NCI-H774 (cell line): ENCODE measurements around the gene ZFTA.

Experiments
- DNase-seq: peaks from one replicate; lab custom pipeline; 2025; lab: John Stamatoyannopoulos, UW

Gene ZFTA

DNA sequence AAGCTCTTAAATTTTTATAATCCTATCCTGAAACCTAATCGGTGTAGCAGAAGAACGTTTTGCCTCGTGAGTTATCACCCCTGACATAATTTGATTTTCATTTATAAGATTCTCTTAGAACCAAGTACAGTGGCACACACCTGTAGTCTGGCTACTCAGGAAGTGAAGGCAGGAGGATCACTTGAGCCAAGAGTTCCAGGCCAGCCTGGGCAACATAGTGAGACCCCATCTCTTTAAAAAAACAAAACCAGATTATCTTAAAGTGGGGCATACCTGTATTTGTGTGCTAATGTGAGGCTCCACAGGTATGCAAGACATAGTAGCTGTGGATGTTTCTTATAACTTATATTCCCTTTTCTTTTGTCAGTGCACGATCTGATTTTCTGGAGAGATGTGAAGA is 19.0 kb downstream of the ZFTA start:
- DNase-seq: no peak

DNA sequence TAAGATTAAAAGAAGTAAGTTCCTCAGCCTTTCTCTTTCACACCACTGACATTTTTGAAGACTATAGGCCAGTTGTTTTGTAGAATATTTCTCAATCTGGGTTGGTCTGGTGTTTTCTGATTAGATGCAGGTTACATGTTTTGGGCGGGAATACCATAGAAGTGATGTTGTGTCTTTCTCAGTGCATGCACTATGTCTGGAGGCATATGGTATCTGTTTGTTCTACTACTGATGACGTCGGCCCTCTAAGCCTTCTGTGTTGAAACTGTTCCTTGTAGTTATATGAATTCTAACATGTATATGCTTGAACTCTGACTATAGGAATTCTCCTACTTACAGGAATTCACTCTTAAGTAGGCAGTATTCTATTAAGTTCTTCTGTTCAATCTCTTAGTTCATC is 21.6 kb downstream of the ZFTA start:
- DNase-seq: no peak

DNA sequence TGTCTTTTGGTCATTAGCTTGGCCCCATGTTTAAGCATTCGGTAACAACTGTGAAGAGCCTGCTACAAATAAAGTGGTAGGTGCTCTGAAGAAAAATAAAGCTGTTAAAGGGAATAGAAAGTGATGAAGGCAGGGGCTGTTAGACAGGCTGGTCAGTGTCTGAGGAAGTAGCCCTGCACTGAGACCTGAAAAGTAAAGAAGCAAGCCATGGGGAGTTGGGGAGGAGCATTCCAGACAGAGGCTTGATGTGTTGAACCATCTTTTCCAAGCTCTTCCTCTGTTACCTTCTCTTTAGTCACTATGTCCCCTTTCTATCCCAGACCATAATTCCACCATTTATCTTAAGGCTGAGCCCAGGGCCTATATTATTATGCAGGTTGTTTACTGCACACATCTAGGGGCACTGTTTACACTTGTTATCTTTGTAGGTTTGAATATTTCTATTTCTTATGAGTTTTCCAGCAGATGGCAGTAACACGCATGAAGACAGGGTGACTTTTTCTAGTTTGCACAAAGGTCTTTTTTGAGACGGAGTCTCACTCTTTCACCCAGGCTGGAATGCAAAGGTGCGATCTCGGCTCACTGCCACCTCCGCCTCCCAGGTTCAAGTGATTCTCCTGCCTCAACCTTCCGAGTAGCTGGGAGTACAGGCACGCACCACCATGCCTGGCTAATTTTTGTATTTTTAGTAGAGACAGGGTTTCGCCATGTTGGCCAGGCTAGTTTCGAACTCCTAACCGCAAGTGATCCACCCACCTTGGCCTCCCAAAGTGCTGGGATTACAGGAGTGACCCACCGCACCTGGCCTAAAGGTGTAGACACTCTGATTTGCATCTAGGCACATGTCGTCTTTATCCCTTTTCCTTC is 23.0 kb downstream of the ZFTA start:
- DNase-seq: no peak

DNA sequence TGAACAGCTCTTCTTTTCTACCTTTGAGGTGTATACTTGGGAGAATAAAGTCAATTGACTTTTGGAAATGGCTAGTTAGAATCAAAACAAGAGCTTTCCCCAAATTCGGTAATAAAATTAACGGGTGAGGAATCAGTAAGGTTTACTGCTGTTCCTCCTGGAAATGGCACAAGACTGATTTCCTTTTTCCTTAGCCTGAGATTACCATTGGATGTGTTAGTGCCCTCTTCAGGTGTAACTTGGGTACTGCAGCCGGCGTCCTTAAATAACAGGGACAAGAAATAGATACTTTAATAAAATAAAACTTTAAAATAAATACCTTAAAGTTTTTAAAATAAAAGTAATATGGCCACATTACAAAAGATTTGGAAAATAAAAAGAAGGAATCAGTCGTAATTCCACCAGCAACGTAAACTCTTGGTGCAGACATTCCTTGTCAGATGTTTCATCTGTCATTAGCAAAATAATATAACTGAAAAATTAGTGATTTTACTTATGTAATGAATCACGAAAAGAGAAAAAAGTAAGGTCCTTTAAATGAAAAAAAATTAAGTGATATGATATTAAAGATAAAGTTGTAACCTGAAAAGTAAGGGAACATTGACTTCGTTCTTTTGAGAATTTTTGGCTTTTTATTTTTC is 29.7 kb downstream of the ZFTA start:
- peak; percentile 58 for DNase-seq

DNA sequence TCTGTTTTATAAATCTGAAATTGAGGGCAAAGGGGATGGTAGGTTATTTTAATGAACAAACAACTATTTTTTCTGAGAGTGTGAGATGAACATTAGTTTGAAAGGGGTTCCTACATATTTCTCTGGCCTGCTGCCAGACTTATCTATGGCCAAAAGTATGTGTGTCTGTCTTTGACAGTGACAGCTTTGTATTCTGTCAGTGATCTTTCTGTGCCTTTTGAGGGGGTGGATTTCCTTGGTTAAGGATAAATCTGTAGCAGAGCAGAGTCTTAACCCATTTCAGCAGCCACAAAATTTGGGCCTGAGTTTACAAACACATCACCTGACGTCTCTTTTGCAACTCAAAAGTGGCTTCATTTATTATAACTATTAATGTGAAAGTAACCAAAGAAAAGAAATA is 30.9 kb downstream of the ZFTA start:
- DNase-seq: no peak

DNA sequence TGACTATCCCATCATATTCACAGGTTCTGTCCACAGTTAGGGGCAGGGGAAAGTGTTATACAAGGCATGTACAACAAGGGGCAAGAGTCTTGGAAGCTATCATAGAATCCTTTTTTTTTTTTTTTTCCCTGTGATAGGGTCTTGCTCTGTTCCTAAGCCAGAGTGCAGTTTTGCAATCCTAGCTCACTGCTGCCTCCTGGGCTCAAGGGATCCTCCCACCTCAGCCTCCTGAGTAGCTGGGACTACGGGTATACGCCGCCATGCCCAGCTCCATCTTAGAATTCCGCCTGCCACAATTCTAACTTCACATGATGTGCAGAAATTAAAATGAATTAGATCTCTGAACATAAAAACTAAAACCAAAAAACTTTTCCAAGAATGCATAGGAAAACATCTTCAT is 31.7 kb downstream of the ZFTA start:
- no peak for DNase-seq

- no peak for DNase-seq
These were observed 39.2 kb downstream of the ZFTA start for GRCh38 chr11:63729326-63729725.

DNA sequence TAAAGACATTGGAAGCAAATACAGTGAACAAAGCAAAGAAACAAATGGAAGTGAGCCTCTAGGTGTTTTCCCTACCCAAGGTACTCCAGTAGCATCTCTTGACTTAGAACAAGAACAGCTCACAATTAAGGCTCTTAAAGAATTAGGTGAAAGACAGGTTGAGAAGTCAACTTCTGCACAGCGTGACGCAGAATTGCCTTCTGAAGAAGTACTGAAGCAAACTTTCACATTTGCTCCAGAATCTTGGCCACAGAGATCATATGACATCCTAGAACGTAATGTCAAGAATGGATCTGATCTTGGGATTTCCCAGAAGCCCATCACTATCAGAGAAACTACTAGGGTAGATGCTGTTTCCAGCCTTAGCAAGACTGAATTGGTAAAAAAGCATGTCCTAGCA is 48.0 kb downstream of the ZFTA start:
- DNase-seq: no peak

DNA sequence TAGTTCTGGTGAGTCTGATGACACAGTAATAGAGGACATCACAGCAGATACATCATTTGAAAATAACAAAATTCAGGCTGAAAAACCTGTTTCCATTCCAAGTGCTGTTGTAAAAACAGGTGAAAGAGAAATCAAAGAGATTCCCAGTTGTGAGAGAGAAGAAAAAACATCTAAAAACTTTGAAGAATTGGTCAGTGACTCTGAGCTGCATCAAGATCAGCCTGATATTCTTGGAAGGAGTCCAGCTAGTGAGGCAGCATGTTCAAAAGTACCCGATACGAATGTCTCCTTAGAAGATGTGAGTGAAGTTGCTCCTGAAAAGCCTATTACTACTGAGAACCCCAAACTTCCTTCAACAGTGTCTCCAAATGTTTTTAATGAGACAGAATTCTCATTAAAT is 48.6 kb downstream of the ZFTA start:
- no peak for DNase-seq

- no peak for DNase-seq
These were observed 49.6 kb downstream of the ZFTA start for GRCh38 chr11:63719001-63719400.
